Suprapubic skin (tissue), 3 donors: ENCODE measurements around the gene CLASP1.

Experiments
- POLR2AphosphoS5 ChIP-seq, 3 donors: sonication (generic); formaldehyde crosslinking; IDR thresholded peaks; one replicate each; pipeline ENCODE4 v1.6.1; 2017; ENCODE audit warnings: antibody characterized with exemption in 3 of 3
- TF ChIP-seq, protein P1 (sequence below), 2 donors: fragments of 200-600 bp in 1 of 2; fragments of 450-650 bp in 1 of 2; sonication (generic) in 1 of 2; IDR thresholded peaks; one replicate each; pipeline ENCODE4 v1.5.1; 2016 to 2019; ENCODE audit warnings: antibody characterized with exemption in 2 of 2, mild to moderate bottlenecking in 1 of 2, moderate library complexity in 1 of 2

DNA sequence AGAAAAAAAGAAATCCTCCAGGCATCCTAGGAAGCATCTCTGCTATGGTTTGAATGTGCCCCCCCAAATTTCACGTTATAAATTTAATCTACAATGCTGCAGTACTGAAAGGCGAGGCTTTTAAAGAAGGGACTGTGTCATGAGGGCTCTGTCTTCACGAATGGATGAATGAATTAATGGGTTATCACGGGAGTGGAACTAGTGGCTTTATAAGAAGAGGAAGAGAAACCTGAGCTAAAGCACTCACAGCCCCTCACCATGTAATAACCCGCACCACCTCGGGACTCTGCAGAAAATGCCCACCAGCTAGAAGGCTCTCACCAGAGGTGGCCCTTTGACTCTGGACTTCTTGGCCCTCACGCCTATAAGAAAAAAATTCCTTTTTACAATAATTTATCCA is 90.9 kb downstream of the CLASP1 start:
- TF ChIP-seq, protein P1, sequence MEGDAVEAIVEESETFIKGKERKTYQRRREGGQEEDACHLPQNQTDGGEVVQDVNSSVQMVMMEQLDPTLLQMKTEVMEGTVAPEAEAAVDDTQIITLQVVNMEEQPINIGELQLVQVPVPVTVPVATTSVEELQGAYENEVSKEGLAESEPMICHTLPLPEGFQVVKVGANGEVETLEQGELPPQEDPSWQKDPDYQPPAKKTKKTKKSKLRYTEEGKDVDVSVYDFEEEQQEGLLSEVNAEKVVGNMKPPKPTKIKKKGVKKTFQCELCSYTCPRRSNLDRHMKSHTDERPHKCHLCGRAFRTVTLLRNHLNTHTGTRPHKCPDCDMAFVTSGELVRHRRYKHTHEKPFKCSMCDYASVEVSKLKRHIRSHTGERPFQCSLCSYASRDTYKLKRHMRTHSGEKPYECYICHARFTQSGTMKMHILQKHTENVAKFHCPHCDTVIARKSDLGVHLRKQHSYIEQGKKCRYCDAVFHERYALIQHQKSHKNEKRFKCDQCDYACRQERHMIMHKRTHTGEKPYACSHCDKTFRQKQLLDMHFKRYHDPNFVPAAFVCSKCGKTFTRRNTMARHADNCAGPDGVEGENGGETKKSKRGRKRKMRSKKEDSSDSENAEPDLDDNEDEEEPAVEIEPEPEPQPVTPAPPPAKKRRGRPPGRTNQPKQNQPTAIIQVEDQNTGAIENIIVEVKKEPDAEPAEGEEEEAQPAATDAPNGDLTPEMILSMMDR (IDR thresholded peaks at IDR 0.05), result no peak
- TF ChIP-seq POLR2AphosphoS5 (IDR thresholded peaks at IDR 0.05), result no peak
